ENCODE data around the gene ARHGEF2. TPM values are rescaled to one million over a fixed set of nuclear protein-coding genes. Genes with fewer than 3 reads are reported as not detected.

ARHGEF2 gene
- total RNA-seq, 1 donor from 2014 or later: 197 TPM

- H3K4me3 ChIP-seq (ENCODE audit: low read depth, low read length): no peak overlapping the region
- TF ChIP-seq CTCF (IDR thresholded peaks at IDR 0.05; ENCODE audit: insufficient read depth, low read length, poor library complexity, severe bottlenecking): no peak
- peaks cover 4% of the 10 kb centered on the region for H3K36me3 ChIP-seq (ENCODE audit: control insufficient read depth, insufficient read depth, low read length)
- no peak for DNase-seq (ENCODE audit: low read depth)
- no peaks in the 10 kb centered on the region for H3K27me3 ChIP-seq (ENCODE audit: control insufficient read depth, insufficient read depth, low read length)
Observed at GRCh38 chr1:156006666-156007376, 28.5 kb upstream of the ARHGEF2 start.

GRCh38 chr1:156004843-156005584 lies 26.7 kb upstream of the ARHGEF2 start:
- DNase-seq (ENCODE audit: low read depth): no peak
- Histone ChIP-seq H3K27me3 (ENCODE audit: control insufficient read depth, insufficient read depth, low read length) (no peaks in the 10 kb centered on the region), H3K36me3 (ENCODE audit: control insufficient read depth, insufficient read depth, low read length) (peaks cover 3% of the 10 kb centered on the region), H3K4me3 (ENCODE audit: low read depth, low read length) (no peak overlapping the region)
- TF ChIP-seq CTCF (IDR thresholded peaks at IDR 0.05; ENCODE audit: insufficient read depth, low read length, poor library complexity, severe bottlenecking): no peak

DNA sequence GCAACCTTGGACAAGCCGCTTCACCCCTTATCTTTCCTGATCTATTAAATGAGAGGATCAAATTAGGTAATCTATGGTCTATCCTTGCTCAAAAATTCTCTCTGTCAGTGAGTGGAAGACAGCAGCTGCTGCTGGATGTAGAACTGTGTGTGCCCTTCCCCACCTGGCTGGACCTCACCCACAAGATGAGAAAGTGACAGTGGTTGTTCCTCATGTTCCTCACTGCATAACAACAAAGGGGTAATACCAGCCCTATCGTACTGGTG lies 25.5 kb upstream of the ARHGEF2 start:
- H3K4me3 ChIP-seq (ENCODE audit: low read depth, low read length): no peak overlapping the region
- TF ChIP-seq CTCF (IDR thresholded peaks at IDR 0.05; ENCODE audit: insufficient read depth, low read length, poor library complexity, severe bottlenecking): no peak

GRCh38 chr1:156002188-156002911 lies 24.0 kb upstream of the ARHGEF2 start:
- Histone ChIP-seq H3K4me3 (ENCODE audit: low read depth, low read length) (no peak overlapping the region), H3K27me3 (ENCODE audit: control insufficient read depth, insufficient read depth, low read length) (no peaks in the 10 kb centered on the region), H3K36me3 (ENCODE audit: control insufficient read depth, insufficient read depth, low read length) (no peaks in the 10 kb centered on the region)
- TF ChIP-seq CTCF (IDR thresholded peaks at IDR 0.05; ENCODE audit: insufficient read depth, low read length, poor library complexity, severe bottlenecking): no peak
- no peak for DNase-seq (ENCODE audit: low read depth)

More for the DNA sequence above, 25.5 kb upstream of the ARHGEF2 start:
- no peak for DNase-seq (ENCODE audit: low read depth)
- no peaks in the 10 kb centered on the region for H3K27me3 ChIP-seq (ENCODE audit: control insufficient read depth, insufficient read depth, low read length)
- H3K36me3 ChIP-seq (ENCODE audit: control insufficient read depth, insufficient read depth, low read length): no peaks in the 10 kb centered on the region

GRCh38 chr1:156001662-156002171 lies 23.4 kb upstream of the ARHGEF2 start:
- no peak for TF ChIP-seq CTCF (IDR thresholded peaks at IDR 0.05; ENCODE audit: insufficient read depth, low read length, poor library complexity, severe bottlenecking)
- Histone ChIP-seq H3K27me3 (ENCODE audit: control insufficient read depth, insufficient read depth, low read length) (no peaks in the 10 kb centered on the region), H3K4me3 (ENCODE audit: low read depth, low read length) (no peak overlapping the region), H3K36me3 (ENCODE audit: control insufficient read depth, insufficient read depth, low read length) (no peaks in the 10 kb centered on the region)
- DNase-seq (ENCODE audit: low read depth): no peak

Data from kidney epithelial cell (primary cell).